ENCODE measurements around the gene CAPN1. TPM values are rescaled to one million over a fixed set of nuclear protein-coding genes. Genes with fewer than 3 reads are reported as not detected.

The CAPN1 gene
- polyA plus RNA-seq, 10 donors: 65.5 to 83.6 (median 74.5) TPM

GRCh38 chr11:65260302-65260701 is 78.6 kb downstream of the CAPN1 start:
- no peak for DNase-seq

GRCh38 chr11:65260756-65261590 is 79.2 kb downstream of the CAPN1 start:
- DNase-seq: no peak

Other genes starting within 250 kb of the CAPN1 start
- gene GPHA2, start 246.0 kb upstream of the CAPN1 start, polyA plus RNA-seq (ENCODE audit: insufficient read length in 10 of 10): under 1 TPM in 2 of 10 donors, not detected in 8; 0.27 to 0.45 TPM
- under 1 TPM in 1 of 10 donors, not detected in 9; 0.20 TPM for gene MAJIN, start 209.8 kb upstream of the CAPN1 start, polyA plus RNA-seq (ENCODE audit: insufficient read length in 10 of 10)
- gene BATF2, start 185.0 kb upstream of the CAPN1 start, polyA plus RNA-seq (ENCODE audit: insufficient read length in 10 of 10): 1 to 10 TPM in 6 of 10 donors, under 1 TPM in 4; 0.79 to 1.6 (median 1.1) TPM
- gene ARL2, start 167.8 kb upstream of the CAPN1 start, polyA plus RNA-seq (ENCODE audit: insufficient read length in 10 of 10): 10 to 100 TPM; 60.2 to 90.7 (median 76.5) TPM
- 10 to 100 TPM; 17.5 to 25.7 (median 22.5) TPM for gene SNX15, start 154.5 kb upstream of the CAPN1 start, polyA plus RNA-seq (ENCODE audit: insufficient read length in 10 of 10)
- gene SAC3D1, start 140.7 kb upstream of the CAPN1 start, polyA plus RNA-seq (ENCODE audit: insufficient read length in 10 of 10): 10 to 100 TPM in 8 of 10 donors, 1 to 10 TPM in 2; 9.6 to 14.9 (median 12.1) TPM
- gene NAALADL1, start 123.4 kb upstream of the CAPN1 start, polyA plus RNA-seq (ENCODE audit: insufficient read length in 10 of 10): 1 to 10 TPM; 6.3 to 10.0 (median 7.6) TPM
- 10 to 100 TPM in 7 of 10 donors, 1 to 10 TPM in 3; 8.2 to 19.0 (median 10.9) TPM for gene CDCA5, start 97.9 kb upstream of the CAPN1 start, polyA plus RNA-seq (ENCODE audit: insufficient read length in 10 of 10)
- 10 to 100 TPM; 16.9 to 27.3 (median 20.1) TPM for gene ZFPL1, start 97.7 kb upstream of the CAPN1 start, polyA plus RNA-seq (ENCODE audit: insufficient read length in 10 of 10)
- 100 to 1,000 TPM in 7 of 10 donors, 10 to 100 TPM in 3; 75.4 to 150 (median 107) TPM for gene VPS51, start 85.7 kb upstream of the CAPN1 start, polyA plus RNA-seq (ENCODE audit: insufficient read length in 10 of 10)
- gene TM7SF2, start 70.1 kb upstream of the CAPN1 start, polyA plus RNA-seq (ENCODE audit: insufficient read length in 10 of 10): 10 to 100 TPM in 5 of 10 donors, 1 to 10 TPM in 5; 6.4 to 12.8 (median 10.2) TPM
- 1 to 10 TPM; 3.6 to 5.8 (median 4.4) TPM for gene ZNHIT2, start 64.2 kb upstream of the CAPN1 start, polyA plus RNA-seq (ENCODE audit: insufficient read length in 10 of 10)
- gene FAU, start 59.8 kb upstream of the CAPN1 start, polyA plus RNA-seq (ENCODE audit: insufficient read length in 10 of 10): 1,000 to 10,000 TPM in 4 of 10 donors, 100 to 1,000 TPM in 6; 706 to 1,181 (median 912) TPM
- 10 to 100 TPM; 17.5 to 26.5 (median 23.4) TPM for gene MRPL49, start 59.6 kb upstream of the CAPN1 start, polyA plus RNA-seq (ENCODE audit: insufficient read length in 10 of 10)
- gene SYVN1, start 47.4 kb upstream of the CAPN1 start, polyA plus RNA-seq (ENCODE audit: insufficient read length in 10 of 10): 10 to 100 TPM; 37.4 to 45.1 (median 38.9) TPM
- gene SPDYC, start 11.7 kb upstream of the CAPN1 start, polyA plus RNA-seq (ENCODE audit: insufficient read length in 10 of 10): under 1 TPM in 2 of 10 donors, not detected in 8; 0.17 to 0.20 TPM
- 10 to 100 TPM; 28.6 to 45.5 (median 34.7) TPM for gene POLA2, start 80.0 kb downstream of the CAPN1 start, polyA plus RNA-seq (ENCODE audit: insufficient read length in 10 of 10)
- gene CDC42EP2, start 132.9 kb downstream of the CAPN1 start, polyA plus RNA-seq (ENCODE audit: insufficient read length in 10 of 10): 10 to 100 TPM; 19.7 to 32.2 (median 27.1) TPM
- 10 to 100 TPM; 44.0 to 59.0 (median 48.1) TPM for gene DPF2, start 151.9 kb downstream of the CAPN1 start, polyA plus RNA-seq (ENCODE audit: insufficient read length in 10 of 10)
- gene TIGD3, start 172.8 kb downstream of the CAPN1 start, polyA plus RNA-seq (ENCODE audit: insufficient read length in 10 of 10): under 1 TPM in 8 of 10 donors, not detected in 2; 0.10 to 0.22 (median 0.19) TPM
- 1 to 10 TPM; 5.1 to 9.4 (median 6.2) TPM for gene SLC25A45, start 200.7 kb downstream of the CAPN1 start, polyA plus RNA-seq (ENCODE audit: insufficient read length in 10 of 10)
- 10 to 100 TPM in 3 of 10 donors, 1 to 10 TPM in 7; 7.4 to 12.7 (median 9.2) TPM for gene FRMD8, start 204.7 kb downstream of the CAPN1 start, polyA plus RNA-seq (ENCODE audit: insufficient read length in 10 of 10)
- 100 to 1,000 TPM in 3 of 10 donors, 10 to 100 TPM in 7; 39.4 to 242 (median 61.8) TPM for gene NEAT1, start 240.9 kb downstream of the CAPN1 start, polyA plus RNA-seq (ENCODE audit: insufficient read length in 10 of 10)